NCI-H510A treated with DMSO at 0.1 percent for 48 hours (cell line): ENCODE measurements around the gene LMTK3.
A peak's percentile ranks its signal among the peaks of the same experiment; 100 is the strongest.

Experiments used
- DNase-seq: peaks from one replicate; lab custom pipeline; 2025; lab: John Stamatoyannopoulos, UW

Gene LMTK3

DNA sequence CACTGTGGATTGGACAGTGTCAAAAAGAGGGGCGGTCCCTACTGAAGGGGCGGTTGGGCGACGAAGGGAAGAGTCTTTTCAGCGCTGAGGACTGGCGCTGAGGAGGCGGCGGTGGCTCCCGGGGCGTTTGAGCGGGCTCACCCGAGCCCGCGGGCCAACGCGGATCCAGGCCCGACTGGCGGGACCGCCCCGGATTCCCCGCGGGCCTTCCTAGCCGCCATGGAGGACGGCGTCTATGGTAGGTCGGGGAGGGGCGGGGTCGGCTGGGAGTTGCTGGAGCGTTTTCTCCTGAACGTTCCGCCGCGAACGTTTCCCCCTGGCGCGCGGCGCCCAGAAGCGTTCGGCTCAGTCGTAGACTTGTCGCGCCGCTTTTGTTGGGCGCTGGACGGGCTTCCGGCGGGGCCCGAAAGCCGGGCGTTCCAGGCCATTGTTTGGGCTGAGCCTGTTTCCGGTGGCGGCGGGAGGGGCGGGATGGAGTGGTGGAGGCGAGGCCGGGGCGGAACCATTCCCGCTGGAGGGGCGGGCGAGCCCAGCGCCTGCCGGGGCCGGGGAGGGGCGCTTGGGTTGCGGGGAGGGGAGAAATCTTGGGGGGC is 42.2 kb downstream of the LMTK3 start, which contains the start of gene CYTH2:
Gene CYTH2, plus strand, starts transcription at position 81 of the 593 bp plus-strand sequence. Its CDS starts 139 bp downstream, at position 220.
- DNase-seq = peak; percentile 40

GRCh38 chr19:48468772-48469288 is 42.8 kb downstream of the LMTK3 start:
- peak; percentile 99 for DNase-seq

GRCh38 chr19:48466561-48467325 is 44.9 kb downstream of the LMTK3 start:
- no peak for DNase-seq

GRCh38 chr19:48465215-48465614 is 46.4 kb downstream of the LMTK3 start:
- DNase-seq = no peak

DNA sequence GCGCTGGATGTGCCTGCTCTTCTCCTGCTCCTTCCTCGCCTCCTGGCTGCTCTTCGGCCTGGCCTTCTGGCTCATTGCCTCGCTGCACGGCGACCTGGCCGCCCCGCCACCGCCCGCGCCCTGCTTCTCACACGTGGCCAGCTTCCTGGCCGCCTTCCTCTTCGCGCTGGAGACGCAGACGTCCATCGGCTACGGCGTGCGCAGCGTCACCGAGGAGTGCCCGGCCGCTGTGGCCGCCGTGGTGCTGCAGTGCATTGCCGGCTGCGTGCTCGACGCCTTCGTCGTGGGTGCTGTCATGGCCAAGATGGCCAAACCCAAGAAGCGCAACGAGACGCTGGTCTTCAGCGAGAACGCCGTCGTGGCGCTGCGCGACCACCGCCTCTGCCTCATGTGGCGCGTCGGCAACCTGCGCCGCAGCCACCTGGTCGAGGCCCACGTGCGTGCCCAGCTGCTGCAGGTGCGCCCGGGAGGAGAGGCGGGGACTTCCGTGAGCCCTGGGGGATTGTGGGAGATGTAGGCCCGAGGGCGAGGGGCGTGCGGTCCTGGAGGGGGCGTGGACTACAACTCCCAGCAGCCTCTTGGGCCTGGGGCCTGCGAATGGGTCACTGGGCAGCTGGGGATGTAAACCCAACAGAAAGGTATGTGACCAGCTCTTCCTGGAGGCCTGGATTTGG is 49.5 kb downstream of the LMTK3 start:
- no peak for DNase-seq

GRCh38 chr19:48461651-48461981 is 50.0 kb downstream of the LMTK3 start:
- DNase-seq = no peak

DNA sequence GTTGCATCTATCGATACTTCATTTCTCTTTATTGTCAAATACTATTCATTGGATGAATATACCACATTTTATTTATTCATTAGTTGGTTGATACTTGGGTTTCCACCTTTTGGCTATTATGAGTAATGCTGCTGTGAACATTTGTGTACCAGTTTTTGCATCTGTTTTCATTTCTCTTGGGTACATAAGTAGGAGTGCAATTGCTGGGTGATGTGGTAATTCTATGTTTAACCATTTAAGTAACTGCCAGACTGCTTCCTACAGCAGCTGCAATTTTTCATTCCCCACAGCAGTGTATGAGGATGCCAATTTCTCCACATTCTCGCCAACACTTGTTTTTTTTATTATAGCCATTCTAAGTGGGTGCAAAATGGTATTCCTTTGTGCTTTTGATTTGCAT is 53.6 kb downstream of the LMTK3 start:
- DNase-seq = no peak

GRCh38 chr19:48456864-48457263 is 54.8 kb downstream of the LMTK3 start:
- DNase-seq = no peak

DNA sequence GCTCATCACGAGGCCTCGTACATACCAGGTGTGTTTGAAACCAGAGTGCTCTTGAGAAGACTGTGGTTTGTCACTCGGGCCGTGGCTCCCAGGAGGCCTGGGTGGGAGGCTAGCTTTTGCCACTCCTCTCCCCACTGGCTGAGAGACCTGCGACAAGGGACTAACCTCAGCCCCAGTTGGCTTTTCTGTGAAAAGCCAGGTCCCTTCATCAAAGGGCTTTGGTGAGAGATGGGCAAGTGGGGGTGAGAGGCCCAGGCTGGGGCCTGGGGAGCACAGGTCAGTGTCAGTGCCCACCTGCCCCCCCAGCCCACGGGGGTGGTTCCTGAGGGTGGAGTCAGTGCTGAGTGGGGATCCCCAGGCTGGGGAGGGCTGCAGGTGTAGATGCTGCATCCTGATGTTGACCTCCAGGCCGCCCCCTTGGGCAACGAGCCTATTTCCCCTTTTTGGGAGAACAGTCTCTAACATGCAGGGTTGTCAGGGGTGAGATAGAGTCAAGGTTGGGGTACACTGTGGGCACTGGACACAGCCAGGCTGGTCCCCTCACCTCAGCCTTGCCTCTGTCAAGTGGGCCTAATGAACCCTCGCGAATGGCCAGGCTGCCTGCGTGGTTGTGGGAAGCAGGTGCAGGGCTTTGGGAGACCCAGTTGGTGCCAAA is 55.6 kb downstream of the LMTK3 start:
- no peak for DNase-seq

- DNase-seq = no peak
These were observed 56.3 kb downstream of the LMTK3 start, which contains the start of gene KCNJ14 for GRCh38 chr19:48455171-48455907. Gene KCNJ14, plus strand, starts transcription at chr19:48455574. Its CDS starts 6,151 bp downstream, at chr19:48461725.

DNA sequence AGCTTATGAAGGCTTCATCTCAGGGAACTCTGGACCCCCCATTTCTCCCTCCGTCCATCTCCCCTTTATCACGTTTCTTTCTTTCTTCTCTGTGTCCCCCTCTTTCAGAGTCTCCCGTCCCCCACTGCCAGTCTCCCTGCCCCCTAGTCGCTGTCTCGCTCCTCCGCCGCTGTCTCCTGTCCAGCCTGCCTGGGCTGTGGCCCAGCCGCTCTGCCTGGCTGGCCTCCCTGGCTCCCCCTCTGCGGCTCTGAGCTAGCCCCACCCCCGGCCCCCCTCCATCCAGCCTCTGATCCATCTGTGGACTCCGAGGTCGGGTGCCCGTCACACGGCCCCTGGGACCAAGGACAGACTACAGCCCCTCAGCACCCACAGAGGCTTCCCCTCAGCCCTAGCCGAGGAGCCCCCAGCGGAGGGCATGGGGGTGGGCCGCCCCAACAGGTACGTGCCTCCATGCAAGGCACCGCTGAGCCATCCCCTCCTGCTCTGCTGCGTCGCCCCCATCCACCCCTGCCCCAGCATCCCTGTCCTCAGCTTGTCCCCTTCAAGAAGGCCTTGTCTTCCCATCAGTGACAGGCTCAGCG is 57.4 kb downstream of the LMTK3 start:
- DNase-seq = no peak

- DNase-seq = no peak
These were observed 59.1 kb downstream of the LMTK3 start for GRCh38 chr19:48452289-48453190.

- no peak for DNase-seq
These were observed 60.0 kb downstream of the LMTK3 start for GRCh38 chr19:48451624-48452023.

DNA sequence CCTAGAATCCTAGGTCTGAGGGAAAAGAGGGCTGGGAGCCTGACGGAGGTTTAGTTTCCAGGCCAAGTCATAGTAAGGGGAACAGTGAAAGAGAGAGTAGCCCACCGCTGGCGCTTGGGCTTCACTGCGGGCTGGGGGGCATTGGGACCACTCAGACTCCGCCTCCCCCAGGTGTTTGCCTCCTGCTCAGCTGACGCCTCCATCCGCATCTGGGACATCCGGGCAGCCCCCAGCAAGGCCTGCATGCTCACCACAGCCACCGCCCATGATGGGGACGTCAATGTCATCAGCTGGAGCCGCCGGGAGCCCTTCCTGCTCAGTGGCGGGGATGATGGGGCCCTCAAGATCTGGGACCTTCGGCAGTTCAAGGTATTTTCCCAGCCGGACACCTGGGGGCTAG is 60.8 kb downstream of the LMTK3 start:
- no peak for DNase-seq

- no peak for DNase-seq
These were observed 61.2 kb downstream of the LMTK3 start for GRCh38 chr19:48450441-48450840.

GRCh38 chr19:48448563-48448962 is 63.1 kb downstream of the LMTK3 start:
- DNase-seq = no peak

- no peak for DNase-seq
These were observed 65.1 kb downstream of the LMTK3 start for GRCh38 chr19:48446579-48446978.

DNA sequence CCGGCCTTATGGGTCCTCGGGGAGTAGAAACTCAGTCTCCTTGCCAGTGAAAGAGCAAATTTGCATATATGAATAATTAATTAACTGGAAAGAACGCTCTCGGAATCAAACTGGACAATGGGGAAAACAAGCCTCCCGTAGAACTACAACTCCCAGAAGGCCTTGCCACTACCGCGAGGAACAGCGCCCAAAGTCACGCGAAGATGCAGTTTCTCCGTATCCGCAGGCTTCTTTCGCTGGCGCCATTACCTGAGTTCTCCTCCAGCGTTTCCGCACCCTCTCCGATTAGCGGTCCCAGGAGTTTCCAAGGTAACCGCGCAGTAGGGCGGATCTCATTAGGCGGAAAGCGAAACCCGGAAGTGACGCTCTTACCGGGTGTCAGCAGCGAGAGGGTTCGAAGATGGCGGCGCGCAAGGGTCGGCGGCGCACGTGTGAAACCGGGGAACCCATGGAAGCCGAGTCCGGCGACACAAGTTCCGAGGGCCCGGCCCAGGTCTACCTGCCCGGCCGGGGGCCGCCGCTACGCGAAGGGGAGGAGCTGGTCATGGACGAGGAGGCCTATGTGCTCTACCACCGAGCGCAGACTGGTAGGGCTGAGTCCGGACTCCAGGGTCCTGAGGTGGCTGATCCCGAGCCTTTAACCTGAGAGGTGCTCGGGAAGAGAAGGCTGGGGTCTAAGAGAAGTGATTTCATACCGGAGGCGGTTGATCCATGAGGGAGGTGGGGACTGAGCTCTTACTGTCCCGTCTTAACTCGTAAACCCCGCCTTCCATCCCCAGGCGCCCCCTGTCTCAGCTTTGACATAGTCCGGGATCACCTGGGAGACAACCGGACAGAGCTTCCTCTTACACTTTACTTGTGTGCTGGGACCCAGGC is 65.8 kb downstream of the LMTK3 start, which contains the start of gene GRWD1:
Gene GRWD1, plus strand, starts transcription at position 378 of the 876 bp plus-strand sequence. Its CDS starts 23 bp downstream, at position 401.
- DNase-seq = peak; percentile 97

GRCh38 chr19:48445256-48445605 is 66.4 kb downstream of the LMTK3 start:
- peak; percentile 97 for DNase-seq
